IMR-90 (cell line): ENCODE data around the gene POLR1A.

Experiments used
- CTCF ChIP-seq: conservative IDR thresholded peaks from 2 replicates; pipeline ENCODE4 v1.5.1; 2012; ENCODE audit warnings: mild to moderate bottlenecking, low read depth, low read length, improper control_type of control experiment
- POLR2A ChIP-seq: IDR thresholded peaks from 2 replicates; pipeline ENCODE4 v1.6.1; 2012; ENCODE audit warnings: mild to moderate bottlenecking, low read depth, low read length

- no peak for TF ChIP-seq CTCF
- no peak for TF ChIP-seq POLR2A
Observed at GRCh38 chr2:86045541-86045940, 60.1 kb downstream of the POLR1A start.
